H9 (cell line): ENCODE results near the gene RNASEH2B. TPM values are rescaled to one million over a fixed set of nuclear protein-coding genes. Genes with fewer than 3 reads are reported as not detected.

Source experiments
- DNase-seq: peaks from one replicate; pipeline ENCODE4 v3.0.0-alpha.2; 2017
- H2AFZ ChIP-seq: one replicate; pipeline ENCODE4 v1.6.1; 2013; ENCODE audit warnings: mild to moderate bottlenecking, low read length, control low read depth, moderate library complexity
- H2AK5ac ChIP-seq: 2 replicates; pipeline ENCODE4 v1.6.1; 2013; ENCODE audit warnings: low read length, control low read depth, mixed read lengths; ENCODE audit not compliant: insufficient read length
- H2BK120ac ChIP-seq: one replicate; pipeline ENCODE4 v1.6.1; 2013; ENCODE audit warnings: low read depth, mild to moderate bottlenecking, low read length, control low read depth, inconsistent platforms; ENCODE audit not compliant: poor library complexity, severe bottlenecking
- H2BK12ac ChIP-seq: 2 replicates; pipeline ENCODE4 v1.6.1; 2013; ENCODE audit warnings: low read length, control low read depth, mixed read lengths, low read depth; ENCODE audit not compliant: insufficient read length
- H2BK15ac ChIP-seq: 2 replicates; pipeline ENCODE4 v1.6.1; 2013; ENCODE audit warnings: low read depth, low read length, control low read depth
- H2BK20ac ChIP-seq: one replicate; pipeline ENCODE4 v1.6.1; 2013; ENCODE audit warnings: low read depth, mild to moderate bottlenecking, low read length, control low read depth, inconsistent platforms; ENCODE audit not compliant: poor library complexity, severe bottlenecking
- H2BK5ac ChIP-seq: 2 replicates; pipeline ENCODE4 v1.6.1; 2013; ENCODE audit warnings: low read length, control low read depth, mixed read lengths; ENCODE audit not compliant: insufficient read length
- H3K14ac ChIP-seq: 2 replicates; pipeline ENCODE4 v1.6.1; 2013; ENCODE audit warnings: low read length, control low read depth; ENCODE audit not compliant: insufficient read depth
- H3K18ac ChIP-seq: 2 replicates; pipeline ENCODE4 v1.6.1; 2013; ENCODE audit warnings: low read depth, mild to moderate bottlenecking, mixed read lengths, low read length, control low read depth; ENCODE audit not compliant: insufficient read length
- H3K23ac ChIP-seq: 2 replicates; pipeline ENCODE4 v1.6.1; 2013; ENCODE audit warnings: low read length, control low read depth, mixed read lengths, low read depth; ENCODE audit not compliant: insufficient read length
- H3K23me2 ChIP-seq: 2 replicates; pipeline ENCODE4 v1.6.1; 2013; ENCODE audit warnings: low read depth, mild to moderate bottlenecking, mixed read lengths, low read length, control low read depth; ENCODE audit not compliant: insufficient read length, poor library complexity, severe bottlenecking
- H3K27ac ChIP-seq: 2 replicates; pipeline ENCODE4 v1.5.1; 2013; ENCODE audit warnings: low read length, control low read depth, mixed read lengths, low read depth; ENCODE audit not compliant: insufficient read length
- H3K27me3 ChIP-seq: 2 replicates; pipeline ENCODE4 v1.6.1; 2013; ENCODE audit warnings: low read length, control low read depth, inconsistent platforms; ENCODE audit not compliant: insufficient read depth
- H3K4ac ChIP-seq: 2 replicates; pipeline ENCODE4 v1.6.1; 2013; ENCODE audit warnings: low read depth, mild to moderate bottlenecking, control low read depth, inconsistent platforms, low read length, moderate library complexity
- H3K4me1 ChIP-seq: 2 replicates; pipeline ENCODE4 v1.6.1; 2013; ENCODE audit warnings: low read length, control low read depth, inconsistent platforms; ENCODE audit not compliant: insufficient read depth
- H3K4me2 ChIP-seq: 2 replicates; pipeline ENCODE4 v1.6.1; 2013; ENCODE audit warnings: low read length, control low read depth, mixed read lengths; ENCODE audit not compliant: insufficient read length, insufficient read depth
- H3K56ac ChIP-seq: 2 replicates; pipeline ENCODE4 v1.6.1; 2013; ENCODE audit warnings: low read depth, mild to moderate bottlenecking, mixed read lengths, low read length, control low read depth; ENCODE audit not compliant: insufficient read length
- H3K79me1 ChIP-seq: 2 replicates; pipeline ENCODE4 v1.6.1; 2013; ENCODE audit warnings: low read depth, mild to moderate bottlenecking, moderate library complexity, low read length, control low read depth, inconsistent platforms; ENCODE audit not compliant: insufficient read depth, poor library complexity, severe bottlenecking
- H3K79me2 ChIP-seq: 2 replicates; pipeline ENCODE4 v1.6.1; 2013; ENCODE audit warnings: low read length, control low read depth, inconsistent platforms; ENCODE audit not compliant: insufficient read depth
- H3K9ac ChIP-seq: 2 replicates; pipeline ENCODE4 v1.6.1; 2013; ENCODE audit warnings: low read length, control low read depth, mixed read lengths; ENCODE audit not compliant: insufficient read length; ENCODE audit errors: extremely low read depth
- H3K9me3 ChIP-seq: one replicate; pipeline ENCODE4 v1.6.1; 2013; ENCODE audit warnings: low read depth, low read length, inconsistent platforms; ENCODE audit not compliant: control insufficient read depth
- H3T11ph ChIP-seq: one replicate; pipeline ENCODE4 v1.6.1; 2013; ENCODE audit warnings: mild to moderate bottlenecking, low read length, control low read depth, inconsistent platforms
- H4K20me1 ChIP-seq: one replicate; pipeline ENCODE4 v1.6.1; 2013; ENCODE audit not compliant: control insufficient read depth, insufficient read length, insufficient read depth
- H4K5ac ChIP-seq: 2 replicates; pipeline ENCODE4 v1.6.1; 2013; ENCODE audit warnings: low read depth, mild to moderate bottlenecking, mixed read lengths, low read length, control low read depth; ENCODE audit not compliant: insufficient read length
- H4K8ac ChIP-seq: replicated peaks from 2 replicates; pipeline ENCODE4 v1.6.1; 2013; ENCODE audit warnings: low read length, control low read depth, mixed read lengths, low read depth; ENCODE audit not compliant: insufficient read length
- H4K91ac ChIP-seq: 2 replicates; pipeline ENCODE4 v1.6.1; 2013; ENCODE audit warnings: low read depth, mild to moderate bottlenecking, moderate library complexity, mixed read lengths, low read length, control low read depth; ENCODE audit not compliant: insufficient read length
- H3K27ac Mint-ChIP-seq, 3 experiments: 2 replicates in 2 of 3; 3 replicates in 1 of 3; pipeline ENCODE4 v1.8.0; 2020 to 2021; ENCODE audit warnings: mixed read lengths in 3 of 3, mild to moderate bottlenecking in 1 of 3, moderate library complexity in 1 of 3
- H3K27me3 Mint-ChIP-seq: 2 replicates; pipeline ENCODE4 v1.8.0; 2021; ENCODE audit warnings: low read depth, mild to moderate bottlenecking, moderate library complexity, mixed read lengths
- H3K36me3 Mint-ChIP-seq, 3 experiments: 2 replicates in 2 of 3; 3 replicates in 1 of 3; pipeline ENCODE4 v1.8.0; 2020 to 2021; ENCODE audit warnings: low read depth in 3 of 3, mixed read lengths in 3 of 3; ENCODE audit not compliant: insufficient read depth in 1 of 3
- H3K4me1 Mint-ChIP-seq, 2 experiments: 2 replicates each; pipeline ENCODE4 v1.8.0; 2020; ENCODE audit warnings: mixed read lengths in 2 of 2
- H3K4me3 Mint-ChIP-seq, 2 experiments: 2 replicates in 1 of 2; 3 replicates in 1 of 2; pipeline ENCODE4 v1.8.0; 2020 to 2021; ENCODE audit warnings: mild to moderate bottlenecking in 2 of 2, mixed read lengths in 2 of 2, moderate library complexity in 1 of 2
- H3K9me3 Mint-ChIP-seq, 2 experiments: 2 replicates in 1 of 2; 3 replicates in 1 of 2; pipeline ENCODE4 v1.8.0; 2020; ENCODE audit warnings: mild to moderate bottlenecking in 2 of 2, mixed read lengths in 2 of 2, moderate library complexity in 1 of 2
- WGBS: extraction: QIAGEN DNeasy Blood & Tissue Kit; methylation state at CpG from one replicate; pipeline ENCODE4 v1.1.7; 2013; ENCODE audit warnings: missing lambda C conversion rate, low lambda C conversion rate, mixed read lengths; ENCODE audit not compliant: insufficient read length; ENCODE audit errors: extremely low coverage; 5-methylcytosine and 5-hydroxymethylcytosine counted together
- total RNA-seq: library from RNA; stranded (reverse); gene quantifications from 2 replicates; pipeline ENCODE4 v1.2.1, GENCODE V29; 2021
- TF ChIP-seq, protein P1 (sequence below): fragments of 200-600 bp; sonication (generic); conservative IDR thresholded peaks from 3 replicates; pipeline ENCODE4 v1.8.0; 2021; ENCODE audit warnings: antibody characterized with exemption, mild to moderate bottlenecking

The RNASEH2B gene
- total RNA-seq, 1 experiment from 2014 or later = 53.9 TPM

DNA sequence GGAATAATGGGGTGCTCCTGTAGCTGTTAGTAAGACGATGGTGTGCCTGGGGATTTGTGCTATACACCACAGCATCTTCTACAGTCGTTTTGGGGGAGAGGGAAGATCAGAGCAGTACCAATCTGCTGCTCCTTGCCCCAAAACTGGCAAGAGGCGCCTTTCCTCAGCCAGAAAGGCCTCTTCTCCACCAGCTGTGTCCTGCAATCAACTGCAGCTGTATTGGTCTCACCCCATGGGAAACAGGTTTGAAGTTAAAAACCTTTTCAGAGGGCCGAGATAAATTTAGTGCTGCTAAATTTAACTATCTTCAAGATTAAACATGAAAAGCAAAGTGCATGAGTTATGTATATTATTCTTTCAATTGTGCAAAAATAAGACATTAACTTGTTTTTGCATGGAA is 1.2 kb upstream of the RNASEH2B start:
- no peak overlapping the region for H3K9ac ChIP-seq
- H3T11ph ChIP-seq = no peak overlapping the region
- H2BK20ac ChIP-seq = no peak overlapping the region
- Mint-ChIP-seq H3K9me3 (no peaks in the 10 kb centered on the region), H3K27me3 (no peaks in the 10 kb centered on the region; the same call in 1 of the 2 replicates), H3K36me3 (no peaks in the 10 kb centered on the region), H3K27ac (no peak overlapping the region), H3K4me3 (no peak overlapping the region), H3K4me1 (peaks cover 20 to 26% of the 10 kb centered on the region in 2 experiments)
- no peak overlapping the region for H3K4ac ChIP-seq
- H4K20me1 ChIP-seq = no peaks in the 10 kb centered on the region
- peaks cover 3% of the 10 kb centered on the region; the same call in 1 of the 2 replicates for H3K79me2 ChIP-seq
- H2AFZ ChIP-seq = no peak overlapping the region
- WGBS = no CpG with 5 or more reads among the region's 4 CpGs
- H3K23ac ChIP-seq = no peak overlapping the region
- H3K27me3 ChIP-seq = no peaks in the 10 kb centered on the region
- TF ChIP-seq, protein P1, sequence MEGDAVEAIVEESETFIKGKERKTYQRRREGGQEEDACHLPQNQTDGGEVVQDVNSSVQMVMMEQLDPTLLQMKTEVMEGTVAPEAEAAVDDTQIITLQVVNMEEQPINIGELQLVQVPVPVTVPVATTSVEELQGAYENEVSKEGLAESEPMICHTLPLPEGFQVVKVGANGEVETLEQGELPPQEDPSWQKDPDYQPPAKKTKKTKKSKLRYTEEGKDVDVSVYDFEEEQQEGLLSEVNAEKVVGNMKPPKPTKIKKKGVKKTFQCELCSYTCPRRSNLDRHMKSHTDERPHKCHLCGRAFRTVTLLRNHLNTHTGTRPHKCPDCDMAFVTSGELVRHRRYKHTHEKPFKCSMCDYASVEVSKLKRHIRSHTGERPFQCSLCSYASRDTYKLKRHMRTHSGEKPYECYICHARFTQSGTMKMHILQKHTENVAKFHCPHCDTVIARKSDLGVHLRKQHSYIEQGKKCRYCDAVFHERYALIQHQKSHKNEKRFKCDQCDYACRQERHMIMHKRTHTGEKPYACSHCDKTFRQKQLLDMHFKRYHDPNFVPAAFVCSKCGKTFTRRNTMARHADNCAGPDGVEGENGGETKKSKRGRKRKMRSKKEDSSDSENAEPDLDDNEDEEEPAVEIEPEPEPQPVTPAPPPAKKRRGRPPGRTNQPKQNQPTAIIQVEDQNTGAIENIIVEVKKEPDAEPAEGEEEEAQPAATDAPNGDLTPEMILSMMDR = no peak
- H2BK12ac ChIP-seq = no peak overlapping the region
- peaks cover 3% of the 10 kb centered on the region for H3K23me2 ChIP-seq
- DNase-seq = no peak
- no peak overlapping the region for H2BK5ac ChIP-seq
- H2AK5ac ChIP-seq = no peak overlapping the region
- no peak overlapping the region for H2BK120ac ChIP-seq
- H4K91ac ChIP-seq = no peak overlapping the region
- H4K8ac ChIP-seq = no peak overlapping the region
- no peak overlapping the region for H3K18ac ChIP-seq
- no peak overlapping the region for H4K5ac ChIP-seq
- H2BK15ac ChIP-seq = no peak overlapping the region
- H3K9me3 ChIP-seq = no peaks in the 10 kb centered on the region
- no peak overlapping the region for H3K27ac ChIP-seq
- no peak overlapping the region for H3K4me2 ChIP-seq
- H3K79me1 ChIP-seq = no peaks in the 10 kb centered on the region
- no peak overlapping the region for H3K56ac ChIP-seq
- no peak overlapping the region for H3K14ac ChIP-seq
- no peaks in the 10 kb centered on the region; the same call in 1 of the 2 replicates for H3K4me1 ChIP-seq
